ENCODE data around the gene ZNF862.
A peak's percentile ranks its signal among the peaks of the same experiment; 100 is the strongest.
"Not testable (repeated sequence)": the region's sequence is repeated elsewhere in the genome, so short reads cannot be mapped to it uniquely, and the experiment has no call there.

Gene ZNF862

GRCh38 chr7:149883048-149883438, 44.9 kb downstream of the ZNF862 start:
- DNase-seq, result no peak

GRCh38 chr7:149883452-149883861, 45.3 kb downstream of the ZNF862 start:
- peak; percentile 63 for DNase-seq

- DNase-seq, result no peak
Measured at GRCh38 chr7:149884016-149884415, 45.8 kb downstream of the ZNF862 start.

GRCh38 chr7:149884541-149884940, 46.4 kb downstream of the ZNF862 start:
- no peak for DNase-seq

GRCh38 chr7:149885191-149886017, 47.2 kb downstream of the ZNF862 start:
- no peak for DNase-seq

- DNase-seq, result no peak
Measured at GRCh38 chr7:149886018-149886415, 47.8 kb downstream of the ZNF862 start.

GRCh38 chr7:149887311-149887710, 49.1 kb downstream of the ZNF862 start:
- DNase-seq, result no peak

- not testable (repeated sequence) for DNase-seq
Measured at GRCh38 chr7:149890715-149891114, 52.5 kb downstream of the ZNF862 start.

GRCh38 chr7:149894957-149895356, 56.8 kb downstream of the ZNF862 start:
- DNase-seq, result not testable (repeated sequence)

- DNase-seq, result not testable (repeated sequence)
Measured at GRCh38 chr7:149907776-149908376, 69.7 kb downstream of the ZNF862 start.

- DNase-seq, result not testable (repeated sequence)
Measured at GRCh38 chr7:149910219-149910618, 72.0 kb downstream of the ZNF862 start.

- DNase-seq, result not testable (repeated sequence)
Measured at GRCh38 chr7:149912126-149912525, 74.0 kb downstream of the ZNF862 start.
